KBM-7 (cell line): ENCODE measurements around the gene SLC38A4.

ENCODE experiments used
- DNase-seq: peaks from one replicate; pipeline ENCODE4 v3.0.0-alpha.2; 2015
- in situ Hi-C: fragments of 300-500 bp; cut with MboI; formaldehyde crosslinking; loops from 2 replicates; pipeline ENCODE4 v1.14.3; 2020; ENCODE audit warnings: low sequenced_read_pairs, low pct_unique_long_range_greater_than_20kb, mixed read lengths

SLC38A4 gene

DNA sequence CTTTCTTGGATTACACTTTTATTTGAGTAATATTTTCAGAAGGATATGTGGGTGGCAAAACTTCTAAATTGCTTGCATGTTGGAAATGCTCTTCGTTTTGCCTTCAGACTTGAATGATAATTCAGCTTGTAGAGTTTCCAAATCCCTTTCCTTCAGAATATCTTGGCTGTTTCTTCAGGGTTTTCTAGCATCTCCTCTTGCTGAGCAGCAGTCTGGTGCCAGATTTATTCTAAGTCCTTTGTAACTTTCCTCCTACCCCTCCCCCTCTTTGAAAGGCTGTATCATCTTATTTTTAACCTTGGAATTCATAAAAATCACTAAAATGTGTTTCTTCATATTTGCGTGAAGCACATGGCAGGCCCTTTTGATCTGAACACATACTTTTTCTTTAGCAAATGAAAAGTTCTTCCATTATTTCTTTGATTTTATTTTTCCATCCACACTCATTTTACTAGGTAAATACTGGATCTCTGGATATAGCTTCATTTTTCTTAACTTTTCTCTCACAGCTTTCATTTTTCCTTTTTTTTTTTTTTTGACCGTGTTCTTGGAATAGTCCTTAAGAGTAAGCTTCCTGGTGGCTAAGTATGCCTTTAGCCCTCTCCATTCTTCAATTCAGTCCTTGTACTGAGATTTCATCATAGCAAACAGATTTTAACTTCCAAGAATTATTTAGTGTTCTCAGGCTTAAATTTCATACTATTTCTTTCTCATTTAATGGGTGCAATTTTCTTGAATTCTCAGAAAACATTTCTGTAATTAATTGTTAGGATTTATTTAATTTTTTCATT, 102.0 kb downstream of the SLC38A4 start:
- in situ Hi-C loops = no loop called here
- no peak for DNase-seq

DNA sequence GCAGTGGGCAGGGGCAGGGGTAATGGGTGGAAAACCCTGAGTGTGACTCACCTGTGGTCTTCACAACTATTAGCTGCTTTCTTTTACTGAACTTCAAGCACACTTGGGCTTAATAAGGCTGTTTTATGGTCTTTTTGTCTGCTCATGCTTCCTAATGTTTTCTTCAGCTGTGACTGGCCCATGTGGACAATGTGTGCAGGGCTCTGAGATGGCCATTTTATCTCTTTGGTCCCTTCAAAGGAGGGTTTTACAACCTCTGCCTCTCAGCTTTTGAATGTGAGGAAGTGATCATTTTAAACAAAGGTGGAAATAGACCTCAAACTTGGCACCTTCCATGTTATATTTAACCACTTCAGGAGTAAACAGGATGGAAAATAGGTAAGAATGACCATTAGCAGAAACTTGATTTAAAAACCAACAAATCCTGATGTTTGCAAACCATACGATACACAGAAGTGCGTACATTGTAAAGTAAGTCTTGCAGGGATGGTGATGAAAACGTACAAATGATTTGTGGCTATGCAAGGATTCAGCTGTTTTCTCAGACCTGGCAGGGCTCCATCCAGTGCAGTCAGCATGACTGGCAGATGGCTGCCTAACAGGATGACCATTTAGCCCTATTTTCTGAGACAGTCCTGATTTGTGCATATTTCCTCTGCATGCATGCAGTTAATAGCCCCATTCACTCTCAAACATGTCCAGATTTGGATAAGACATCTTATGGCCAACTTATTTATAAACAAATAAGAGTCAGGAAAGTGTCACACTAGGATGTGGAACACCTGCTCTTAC, 103.2 kb downstream of the SLC38A4 start:
- in situ Hi-C loops = no loop called here
- DNase-seq = no peak

DNA sequence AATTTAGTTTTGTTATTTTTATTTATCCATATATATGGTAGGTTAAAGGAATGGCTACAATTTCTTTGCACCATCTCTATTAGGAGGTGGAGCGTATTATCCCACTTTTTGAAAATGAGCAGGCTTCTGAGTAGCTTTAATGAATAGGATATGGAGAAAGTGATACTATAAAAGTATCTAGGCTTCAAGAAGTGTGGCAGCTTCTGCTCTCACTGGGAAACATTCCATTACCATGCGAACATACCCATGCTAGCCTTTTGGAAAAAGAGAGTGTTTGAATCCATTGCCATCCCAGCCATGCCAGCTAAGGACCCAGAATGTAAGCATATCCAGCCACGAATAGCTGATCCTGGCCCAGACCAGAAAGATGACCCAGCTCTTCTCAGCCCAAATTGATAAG, 107.3 kb downstream of the SLC38A4 start:
- in situ Hi-C loops = no loop called here
- no peak for DNase-seq

DNA sequence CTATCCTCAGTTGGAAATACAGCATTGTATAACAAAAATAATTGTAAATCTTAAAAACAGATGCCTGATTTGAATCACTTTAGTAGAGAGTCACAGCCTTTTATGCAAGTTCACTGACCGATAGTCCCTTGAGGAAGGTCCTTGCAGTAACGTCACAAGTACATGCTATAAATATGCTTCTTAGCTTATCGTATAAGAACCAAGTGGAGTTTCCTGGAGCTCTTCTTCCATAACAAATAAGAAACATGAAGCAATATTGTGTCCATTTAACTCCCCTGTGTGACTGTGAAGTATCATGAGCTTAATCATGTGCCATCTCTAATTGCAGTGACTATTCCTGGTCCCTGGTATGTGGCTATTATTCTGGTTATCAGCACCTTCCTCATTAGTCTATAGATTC, 107.9 kb downstream of the SLC38A4 start:
- DNase-seq = no peak
- in situ Hi-C loops = no loop called here

DNA sequence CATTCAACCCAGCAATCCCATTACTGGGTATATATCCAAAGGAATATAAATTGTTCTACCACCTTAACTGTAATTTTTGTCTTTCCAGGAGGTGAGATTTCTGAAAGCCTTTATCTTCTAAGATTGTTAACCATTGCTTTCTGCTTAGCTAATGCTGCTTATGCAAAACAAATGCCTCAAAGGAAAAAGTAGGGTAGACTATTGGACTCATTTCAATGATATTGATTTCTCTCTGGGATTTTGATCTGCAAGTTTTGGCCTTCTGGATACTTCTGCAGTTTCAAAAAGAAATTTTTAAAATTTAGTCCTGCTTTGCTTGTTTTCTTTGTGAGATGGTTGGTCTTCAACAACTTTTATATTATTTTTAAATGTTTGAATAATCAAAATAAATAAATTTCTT, 108.6 kb downstream of the SLC38A4 start:
- in situ Hi-C loops = no loop called here
- DNase-seq = no peak
